NB4 (cell line): Measurements from ENCODE around the gene FKBP11.

ENCODE experiments used
- DNase-seq: peaks from one replicate; pipeline ENCODE4 v3.0.0; 2010; ENCODE audit warnings: low read depth
- H3K4me3 ChIP-seq: one replicate; pipeline ENCODE4 v1.5.1; 2011; ENCODE audit warnings: mild to moderate bottlenecking, low read depth, low read length, moderate library complexity
- CTCF ChIP-seq: IDR thresholded peaks from one replicate; pipeline ENCODE4 v1.5.1; 2012; ENCODE audit warnings: low read depth, low read length
- MYC ChIP-seq: IDR thresholded peaks from 2 replicates; pipeline ENCODE4 v1.6.1; 2011; ENCODE audit warnings: low read depth, low read length
- POLR2A ChIP-seq: IDR thresholded peaks from 2 replicates; pipeline ENCODE4 v1.6.1; 2011; ENCODE audit warnings: mild to moderate bottlenecking; ENCODE audit not compliant: insufficient read length; ENCODE audit errors: extremely low read depth
- TF ChIP-seq, protein P1 (sequence below): IDR thresholded peaks from 2 replicates; pipeline ENCODE4 v1.6.1; 2011; ENCODE audit warnings: low read depth, low read length

FKBP11 gene

GRCh38 chr12:48899651-48900050 lies 25.6 kb downstream of the FKBP11 start:
- TF ChIP-seq MYC (no peak), CTCF (no peak), POLR2A (no peak)
- TF ChIP-seq, protein P1, sequence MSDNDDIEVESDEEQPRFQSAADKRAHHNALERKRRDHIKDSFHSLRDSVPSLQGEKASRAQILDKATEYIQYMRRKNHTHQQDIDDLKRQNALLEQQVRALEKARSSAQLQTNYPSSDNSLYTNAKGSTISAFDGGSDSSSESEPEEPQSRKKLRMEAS, result no peak
- H3K4me3 ChIP-seq, result no peak overlapping the region
- DNase-seq, result no peak

DNA sequence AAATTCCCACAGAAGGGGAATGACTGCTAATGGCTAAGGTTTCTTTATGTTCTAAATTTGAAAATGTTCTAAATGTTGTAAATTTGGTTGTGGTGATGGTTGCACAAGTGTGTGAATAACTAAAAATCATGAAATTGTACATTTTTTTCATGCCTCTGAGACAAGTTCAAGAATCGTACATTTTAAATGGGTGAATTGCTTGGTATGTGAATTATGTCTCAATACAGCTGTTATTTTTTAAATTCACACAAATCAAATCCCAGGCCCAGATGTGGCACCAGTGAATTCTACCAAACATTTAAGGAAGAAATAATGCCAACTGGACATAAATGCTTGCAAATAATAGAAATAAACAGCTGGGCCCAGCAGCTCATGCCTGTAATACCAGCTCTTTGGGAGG lies 31.0 kb downstream of the FKBP11 start:
- DNase-seq, result no peak
- TF ChIP-seq CTCF (no peak), POLR2A (no peak), MYC (no peak)
- TF ChIP-seq, protein P1, result no peak

DNA sequence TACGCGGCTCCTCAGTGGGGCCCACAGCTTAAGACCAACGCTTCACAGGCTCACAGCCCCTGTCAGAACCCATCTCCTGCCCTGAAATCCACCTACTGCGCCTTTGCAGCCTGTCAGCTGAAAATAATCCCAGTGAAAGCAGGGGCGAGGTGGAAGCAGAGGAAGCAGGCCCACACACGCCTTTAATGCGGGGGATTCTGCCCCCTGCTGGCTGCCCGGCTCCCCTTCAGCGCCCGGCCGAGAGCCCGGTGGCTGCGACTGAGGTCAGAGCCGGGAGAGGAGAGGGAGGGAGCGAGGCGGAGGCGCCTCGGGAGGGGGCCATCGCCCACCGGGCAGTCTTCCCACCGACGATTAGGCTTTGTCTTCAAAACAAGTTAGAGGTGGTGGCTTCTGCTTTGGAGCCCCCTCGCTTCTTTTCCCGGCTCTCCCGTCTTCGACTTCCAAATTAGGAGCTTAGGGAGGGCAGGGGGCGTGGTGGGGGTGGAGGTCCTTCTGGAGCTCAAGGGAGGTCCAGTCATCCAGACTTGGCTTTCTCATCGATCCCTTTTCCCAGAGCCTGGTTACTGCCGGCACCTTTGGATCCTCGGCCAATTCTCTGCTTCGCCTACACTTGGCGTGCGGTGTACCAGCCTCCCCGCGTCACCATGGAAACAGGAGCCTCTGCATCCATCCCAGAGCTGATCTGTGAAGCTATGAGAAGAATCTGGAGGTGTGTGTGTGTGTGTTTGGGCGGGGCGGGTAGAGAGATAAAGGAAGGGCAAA lies 34.5 kb downstream of the FKBP11 start:
- TF ChIP-seq, protein P1, result peak; percentile 16; the same call in 1 of the 2 replicates
- TF ChIP-seq CTCF, result peak; percentile 90
- TF ChIP-seq POLR2A, result no peak
- H3K4me3 ChIP-seq, result no peak overlapping the region

More for the DNA sequence above, 31.0 kb downstream of the FKBP11 start:
- H3K4me3 ChIP-seq, result no peak overlapping the region

GRCh38 chr12:48889679-48890078 lies 35.6 kb downstream of the FKBP11 start:
- TF ChIP-seq, protein P1, result no peak
- no peak for TF ChIP-seq POLR2A
- no peak for TF ChIP-seq CTCF
- TF ChIP-seq MYC, result no peak
- DNase-seq, result no peak
- H3K4me3 ChIP-seq, result no peak overlapping the region

More for the DNA sequence above, 34.5 kb downstream of the FKBP11 start:
- DNase-seq, result peak; percentile 76

- no peak for DNase-seq
- TF ChIP-seq POLR2A, result no peak
- H3K4me3 ChIP-seq, result no peak overlapping the region
Observed at GRCh38 chr12:48883305-48884161, 41.8 kb downstream of the FKBP11 start.

DNA sequence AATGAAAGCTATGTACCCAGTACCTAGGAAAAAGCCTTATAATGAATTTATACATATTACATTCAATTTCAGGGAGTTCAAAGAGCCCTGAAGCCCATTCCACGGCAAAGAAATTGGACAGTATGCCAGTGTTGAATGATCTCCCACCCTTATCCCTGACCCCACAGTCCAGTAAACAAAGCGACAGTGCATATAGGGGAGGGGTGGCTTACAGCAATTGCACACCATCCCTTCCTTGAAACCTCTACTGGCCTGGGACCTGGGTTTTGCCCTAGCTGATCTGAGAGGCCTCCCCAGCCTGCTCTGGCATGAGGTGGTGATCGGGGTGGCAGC lies 42.4 kb downstream of the FKBP11 start:
- DNase-seq, result no peak
- TF ChIP-seq POLR2A, result no peak
- TF ChIP-seq CTCF, result no peak
- TF ChIP-seq MYC, result no peak
- TF ChIP-seq, protein P1, result no peak
- no peak overlapping the region for H3K4me3 ChIP-seq
